GM12872 (cell line): Measurements from ENCODE around the gene PTPRA.

Experiments
- CTCF ChIP-seq: IDR thresholded peaks from 3 replicates; pipeline ENCODE4 v1.5.1; 2011; ENCODE audit warnings: low read depth, mild to moderate bottlenecking, low read length, moderate library complexity; ENCODE audit not compliant: insufficient read depth

The PTPRA gene

GRCh38 chr20:2918096-2919049, 45.1 kb downstream of the PTPRA start:
- TF ChIP-seq CTCF = no peak

GRCh38 chr20:2919518-2920245, 46.4 kb downstream of the PTPRA start:
- TF ChIP-seq CTCF = no peak

- no peak for TF ChIP-seq CTCF
Observed at GRCh38 chr20:2920473-2920872, 47.2 kb downstream of the PTPRA start.

GRCh38 chr20:2921506-2921905, 48.2 kb downstream of the PTPRA start:
- no peak for TF ChIP-seq CTCF

- no peak for TF ChIP-seq CTCF
Observed at GRCh38 chr20:2922957-2923356, 49.7 kb downstream of the PTPRA start.

- TF ChIP-seq CTCF = no peak
Observed at GRCh38 chr20:2930538-2930937, 57.3 kb downstream of the PTPRA start.

GRCh38 chr20:2932498-2932897, 59.2 kb downstream of the PTPRA start:
- no peak for TF ChIP-seq CTCF
